Measurements from ENCODE around the gene ZFP82. TPM values are rescaled to one million over a fixed set of nuclear protein-coding genes. Genes with fewer than 3 reads are reported as not detected.

ZFP82 gene
- polyA plus RNA-seq, 3 donors: 1.1 to 2.4 (median 1.4) TPM

GRCh38 chr19:36378625-36379509 lies 39.6 kb downstream of the ZFP82 start, which contains the start of gene ZFP14:
Gene ZFP14 (minus strand): TSS chr19:36379201. CDS start chr19:36367892, 11,309 bp downstream.
- H3K27ac ChIP-seq (ENCODE audit: low read depth, low read length): no peak within 1 kb of the TSS
- 2 to 3% (median 3%) methylated on average over 67 to 69 of the region's 69 CpGs for WGBS, 3 donors

DNA sequence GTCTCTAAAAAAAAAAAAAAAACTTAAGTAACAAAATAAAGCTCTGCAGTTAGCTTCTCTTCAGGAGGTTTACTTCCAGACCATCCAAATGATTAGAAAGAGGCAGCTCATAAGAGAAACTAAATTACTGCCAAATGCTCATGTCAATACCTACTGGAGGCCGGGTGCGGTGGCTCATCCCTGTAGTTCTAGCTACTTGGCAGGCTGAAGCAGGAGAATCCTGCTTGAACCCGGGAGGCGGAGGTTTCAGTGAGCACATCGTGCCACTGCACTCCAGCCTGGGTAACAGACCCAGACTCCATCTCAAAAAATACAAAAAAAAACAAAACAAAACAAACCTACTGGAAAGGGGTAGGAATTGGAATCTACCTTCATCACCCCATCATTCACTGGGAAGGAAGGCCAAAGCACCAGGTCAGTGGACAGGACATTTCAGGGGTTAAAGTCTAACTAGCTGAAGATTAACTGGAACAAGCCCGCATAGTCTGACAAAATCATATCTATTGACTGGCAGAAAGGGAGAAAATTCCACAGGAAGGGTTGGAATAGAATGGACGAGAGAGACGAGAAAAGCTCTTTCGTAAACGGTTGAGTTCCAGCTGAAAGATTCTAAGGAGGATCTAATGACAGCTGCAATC lies 40.8 kb downstream of the ZFP82 start:
- no peak overlapping the region for H3K27ac ChIP-seq (ENCODE audit: low read depth, low read length)
- WGBS, 3 donors: 47 to 68% (median 61%) methylated on average over 9 to 10 of the region's 10 CpGs

GRCh38 chr19:36373638-36374156 lies 44.7 kb downstream of the ZFP82 start:
- WGBS, 3 donors: 96 to 99% (median 99%) methylated on average over 5 of the region's 5 CpGs
- H3K27ac ChIP-seq (ENCODE audit: low read depth, low read length): no peak overlapping the region

- no peak overlapping the region for H3K27ac ChIP-seq (ENCODE audit: low read depth, low read length)
Measured at GRCh38 chr19:36371886-36372285, 46.6 kb downstream of the ZFP82 start.

- no peak overlapping the region for H3K27ac ChIP-seq (ENCODE audit: low read depth, low read length)
- 68 to 76% (median 69%) methylated on average over 6 of the region's 6 CpGs for WGBS, 3 donors
Measured at GRCh38 chr19:36363845-36364244, 54.6 kb downstream of the ZFP82 start.

Other genes starting within 250 kb of the ZFP82 start
- 1 to 10 TPM; 2.5 TPM for gene ZNF565, start 204.0 kb downstream of the ZFP82 start, polyA plus RNA-seq
- 10 to 100 TPM; 15.8 to 29.7 (median 28.5) TPM for gene ZNF146, start 203.5 kb downstream of the ZFP82 start, polyA plus RNA-seq
- gene ZFP14, start 39.4 kb downstream of the ZFP82 start, polyA plus RNA-seq: 1 to 10 TPM in 1 of 3 donors, under 1 TPM in 2; 0.61 to 1.9 (median 0.89) TPM
- gene ZNF566, start 70.9 kb upstream of the ZFP82 start, polyA plus RNA-seq: 1 to 10 TPM; 2.3 to 4.6 (median 3.7) TPM
- 1 to 10 TPM; 2.0 to 3.8 (median 2.4) TPM for gene ZNF260, start 109.6 kb upstream of the ZFP82 start, polyA plus RNA-seq
- 1 to 10 TPM; 1.9 to 3.1 (median 3.1) TPM for gene ZNF529, start 154.6 kb upstream of the ZFP82 start, polyA plus RNA-seq
- gene ZNF382, start 186.7 kb upstream of the ZFP82 start, polyA plus RNA-seq: 1 to 10 TPM in 2 of 3 donors, under 1 TPM in 1; 0.77 to 1.6 (median 1.6) TPM
- gene ZNF461, start 248.2 kb upstream of the ZFP82 start, polyA plus RNA-seq: 1 to 10 TPM; 1.6 to 4.5 (median 2.0) TPM

All from adipose tissue (tissue), 3 donors.